Choroid plexus epithelial cell (primary cell): ENCODE results near the gene CAPG.

Experiments
- DNase-seq: peaks from one replicate; pipeline ENCODE4 v3.0.0-alpha.2; 2010; ENCODE audit warnings: low read depth
- H3K4me3 ChIP-seq: 2 replicates; pipeline ENCODE4 v1.5.1; 2011; ENCODE audit warnings: low read depth, mild to moderate bottlenecking, control low read depth, low read length, moderate library complexity
- CTCF ChIP-seq: conservative IDR thresholded peaks from 2 replicates; pipeline ENCODE4 v1.5.1; 2011; ENCODE audit warnings: low read depth, mild to moderate bottlenecking, control low read depth, inconsistent platforms, low read length, moderate library complexity

CAPG gene

GRCh38 chr2:85411405-85411748, 1.2 kb upstream of the CAPG start:
- H3K4me3 ChIP-seq = no peak overlapping the region
- no peak for TF ChIP-seq CTCF
- no peak for DNase-seq

GRCh38 chr2:85410584-85411404, 628 bp upstream of the CAPG start:
- DNase-seq = no peak
- no peak for TF ChIP-seq CTCF
- H3K4me3 ChIP-seq = no peak overlapping the region

- H3K4me3 ChIP-seq = peak overlapping the region; percentile 28
- peak; percentile 86 for DNase-seq
- TF ChIP-seq CTCF = no peak
Observed at GRCh38 chr2:85405201-85406059, 4.7 kb downstream of the CAPG start.

GRCh38 chr2:85401844-85402243, 8.3 kb downstream of the CAPG start:
- no peak for TF ChIP-seq CTCF
- no peak overlapping the region for H3K4me3 ChIP-seq
- no peak for DNase-seq

- DNase-seq = no peak
- H3K4me3 ChIP-seq = no peak overlapping the region
- no peak for TF ChIP-seq CTCF
Observed at GRCh38 chr2:85401464-85401805, 8.7 kb downstream of the CAPG start.

GRCh38 chr2:85400541-85401463, 9.4 kb downstream of the CAPG start:
- DNase-seq = no peak
- TF ChIP-seq CTCF = no peak
- H3K4me3 ChIP-seq = no peak overlapping the region
